HG03159 (cell line): ENCODE data around the gene GREB1.

Experiments used
- ATAC-seq: cut with Tn5 transposase; IDR thresholded peaks from one replicate; pipeline ENCODE4 v1.9.1; 2021; ENCODE audit warnings: mild to moderate bottlenecking, moderate library complexity; ENCODE audit not compliant: unreplicated experiment

The GREB1 gene

DNA sequence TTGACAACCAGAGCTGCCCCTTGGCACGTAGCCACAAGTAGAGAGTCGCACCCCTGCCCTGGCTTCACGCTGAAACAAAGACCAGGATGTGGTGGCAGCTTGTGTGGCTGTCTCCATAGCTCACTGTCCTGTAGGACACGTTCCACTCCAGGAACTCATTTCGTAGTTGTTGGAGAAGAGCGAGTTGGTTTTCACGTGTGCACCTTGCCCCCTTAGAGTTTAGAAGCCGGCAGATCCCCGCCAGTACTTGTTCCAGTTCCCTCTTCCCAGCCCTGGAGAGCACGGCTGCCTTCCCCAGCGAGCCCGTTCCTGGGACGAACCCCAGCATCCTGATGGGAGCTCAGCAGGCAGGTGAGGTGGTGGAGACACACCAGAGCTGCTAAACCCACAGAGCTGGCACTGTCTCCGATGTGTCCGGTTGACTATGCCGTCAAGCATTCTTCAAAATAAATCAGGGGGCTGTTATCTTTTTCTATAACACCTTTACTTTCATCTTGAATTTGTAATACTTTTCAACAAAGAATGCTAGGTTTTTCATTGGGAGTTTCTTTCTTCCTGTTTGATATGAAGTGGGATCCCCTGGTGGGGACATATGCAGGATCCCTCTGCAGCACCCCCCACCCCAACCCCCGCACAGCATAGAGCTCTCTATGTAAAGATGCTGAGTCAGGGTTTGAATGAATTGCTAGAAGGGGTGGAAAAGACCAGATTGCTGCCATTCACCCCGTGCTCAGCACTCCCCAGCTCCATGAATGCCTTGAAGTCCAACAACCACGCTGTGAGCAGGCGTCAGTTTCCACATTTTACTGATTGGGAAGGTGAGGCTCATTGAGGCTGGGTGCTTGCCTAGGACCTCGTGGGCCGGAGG lies 44.5 kb downstream of the GREB1 start:
- no peak for ATAC-seq

DNA sequence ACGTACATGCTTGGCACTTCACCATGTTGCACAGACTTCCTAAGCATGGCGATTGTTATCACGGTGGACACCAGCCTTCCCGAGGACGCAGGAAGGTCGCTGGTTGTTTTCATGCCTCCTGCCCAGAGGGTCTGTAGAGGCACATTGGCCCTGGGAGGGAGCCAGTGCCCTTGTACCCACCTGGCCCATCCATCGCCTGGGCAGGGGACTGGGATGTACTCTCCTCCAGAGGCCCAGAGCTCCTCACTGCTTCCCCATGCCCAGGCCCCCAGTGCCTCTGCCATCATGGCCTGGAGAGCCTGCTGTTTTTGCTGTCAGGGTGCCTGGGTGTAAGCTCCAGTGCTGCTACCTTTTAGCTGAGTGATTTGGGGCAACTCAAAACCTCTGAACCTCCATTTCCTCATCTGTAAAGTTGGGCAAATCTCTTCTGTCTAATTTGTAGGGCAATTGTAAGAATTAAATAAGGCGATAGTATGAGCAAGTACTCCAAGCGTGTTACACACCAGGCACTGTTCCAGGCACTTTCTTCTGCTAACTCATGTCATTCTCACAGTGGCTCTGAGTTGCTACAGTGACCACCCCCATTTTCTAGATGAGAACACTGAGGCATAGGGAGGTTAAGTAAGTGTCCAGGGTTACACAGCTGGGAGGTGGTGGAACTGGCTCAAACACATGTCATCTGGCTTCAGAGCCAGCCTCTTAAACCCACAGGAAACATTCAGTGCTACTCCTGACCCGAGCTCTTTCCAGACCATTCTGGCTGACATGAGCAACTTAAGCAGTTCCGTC lies 45.3 kb downstream of the GREB1 start:
- ATAC-seq = no peak

DNA sequence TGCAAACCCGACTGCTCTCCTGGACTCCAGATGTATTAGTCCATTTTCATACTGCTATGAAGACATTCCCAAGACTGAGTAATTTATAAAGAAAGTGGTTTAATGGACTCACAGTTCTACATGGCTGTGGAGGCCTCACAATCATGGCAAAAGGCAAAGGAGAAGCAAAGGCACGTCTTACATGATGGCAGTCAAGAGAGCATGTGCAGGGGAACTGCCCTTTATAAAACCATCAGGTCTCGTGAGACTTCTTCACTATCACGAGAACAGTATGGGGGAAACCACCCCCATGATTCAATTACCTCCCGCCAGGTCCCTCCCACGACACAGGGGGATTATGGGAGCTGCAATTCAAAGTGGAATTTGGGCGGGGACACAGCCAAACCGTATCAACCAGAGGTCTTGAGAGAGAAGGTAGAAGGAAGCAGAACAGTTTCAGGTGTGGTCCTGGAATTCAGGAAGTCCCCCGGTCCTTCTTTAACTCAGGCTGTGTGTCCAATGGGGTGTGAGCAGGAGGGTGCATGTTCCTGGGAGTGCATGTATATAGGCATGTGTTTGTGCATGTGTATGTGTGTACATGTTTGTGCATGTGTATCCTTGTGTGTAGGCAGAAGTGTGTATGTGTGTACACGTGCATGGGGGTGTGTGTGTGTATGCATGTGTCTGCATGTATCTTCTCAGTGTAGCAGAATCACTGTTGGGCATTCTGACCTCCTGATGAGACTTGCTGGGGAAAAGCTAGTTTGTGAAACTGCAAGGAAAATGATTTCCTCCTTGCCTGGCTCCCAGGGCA lies 46.2 kb downstream of the GREB1 start:
- ATAC-seq = no peak

DNA sequence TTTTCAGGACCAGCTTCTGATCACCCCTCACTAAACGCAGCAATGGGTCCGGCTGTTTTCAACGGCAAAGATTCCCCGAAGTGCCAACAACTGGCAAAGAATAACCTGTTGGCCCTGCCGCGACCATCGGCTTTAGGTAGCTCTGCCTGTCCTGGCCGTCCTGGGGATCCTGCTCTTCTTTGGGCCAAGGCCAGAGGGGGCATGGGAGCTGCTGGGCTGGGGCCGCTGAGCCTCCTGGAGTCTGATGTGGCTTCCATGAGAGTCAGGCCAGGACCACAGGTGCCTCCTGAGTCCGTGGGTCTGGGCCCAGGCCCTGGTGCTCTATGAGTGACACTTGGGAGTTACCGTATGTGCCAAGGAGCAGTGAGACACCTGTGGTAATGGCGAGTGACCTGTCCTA lies 46.9 kb downstream of the GREB1 start:
- ATAC-seq = no peak

DNA sequence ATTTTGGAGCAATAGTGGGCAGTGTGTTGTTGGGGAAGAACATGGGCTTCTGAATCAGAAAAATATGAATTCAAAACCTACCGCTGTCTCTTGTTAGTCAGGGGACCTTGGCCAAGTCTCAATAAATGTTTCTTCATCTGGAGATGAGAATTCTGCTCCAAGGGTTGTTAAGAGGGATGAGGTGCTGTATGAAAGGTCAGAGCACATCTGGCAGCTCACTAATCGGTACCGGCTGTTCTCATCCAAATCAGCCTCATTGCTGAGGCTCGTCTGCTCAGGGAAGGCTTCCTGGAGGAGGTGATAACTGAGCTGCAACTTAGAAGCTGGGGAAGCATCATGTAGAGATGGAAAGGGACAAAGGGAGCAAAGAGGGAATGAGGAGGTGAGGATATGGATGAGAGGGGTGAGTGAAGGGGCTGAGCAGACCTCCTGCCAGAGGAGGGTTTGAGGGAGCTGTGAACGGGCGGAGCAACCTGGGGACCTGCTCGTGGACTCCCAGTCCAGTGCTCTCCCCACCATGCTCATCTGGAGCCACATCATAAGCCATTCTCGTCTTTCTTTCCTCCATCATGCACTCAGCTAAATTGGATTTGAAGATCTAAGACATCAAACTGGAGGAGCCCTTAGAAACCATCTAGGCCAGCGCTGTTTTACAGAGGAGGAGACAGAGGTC lies 47.4 kb downstream of the GREB1 start:
- no peak for ATAC-seq

DNA sequence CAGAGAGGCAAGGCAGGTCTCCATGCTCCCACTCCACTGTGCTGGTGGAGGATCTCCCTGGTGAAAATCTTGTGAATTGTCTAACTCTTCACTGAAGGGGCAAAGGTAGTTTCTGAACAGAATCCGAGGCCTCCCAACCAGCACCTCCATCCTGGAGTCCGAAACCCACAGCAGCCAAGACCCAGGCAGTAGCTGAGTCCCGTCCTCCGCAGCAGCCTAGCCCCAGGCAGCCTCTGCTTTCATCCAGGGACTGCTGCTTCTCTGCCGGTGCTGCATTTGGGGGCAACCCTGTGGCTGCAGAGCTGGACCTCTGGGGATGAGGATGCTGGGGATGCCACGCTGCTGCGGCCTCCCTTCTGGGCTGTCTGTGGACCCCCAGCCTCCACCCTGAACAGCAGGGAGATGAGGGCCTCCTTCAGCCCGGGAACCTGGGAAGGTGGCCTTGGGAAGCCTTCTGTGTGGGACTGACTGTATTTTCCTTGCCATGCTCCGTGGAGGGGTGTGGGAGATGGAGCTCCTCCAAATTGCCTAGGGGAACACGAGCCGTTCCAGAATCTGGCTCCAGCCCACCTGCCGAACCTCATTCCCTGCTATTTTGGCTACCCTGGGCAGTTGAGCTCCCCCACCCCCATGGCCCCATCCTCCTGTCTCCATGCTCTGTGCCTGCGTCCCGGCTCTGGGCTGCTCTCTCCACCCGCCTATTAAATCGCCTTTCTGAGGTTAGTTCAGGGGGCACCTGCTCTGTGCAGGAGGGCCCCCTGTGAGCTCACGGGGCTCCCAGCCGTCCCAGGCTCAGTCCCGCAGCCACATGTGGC lies 48.2 kb downstream of the GREB1 start:
- ATAC-seq = no peak

DNA sequence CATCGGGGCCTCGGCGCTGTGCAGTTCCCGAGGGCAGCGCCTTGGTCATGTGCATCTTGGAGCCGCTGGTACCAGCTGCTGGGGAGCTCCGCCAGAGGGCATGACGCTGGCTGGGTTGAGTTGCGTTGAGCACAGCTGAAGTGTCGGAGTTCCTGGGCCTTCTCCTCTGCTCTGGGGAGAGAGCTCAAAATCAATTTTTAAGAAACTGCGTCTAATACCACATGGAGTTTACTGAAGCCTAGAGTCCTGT lies 48.7 kb downstream of the GREB1 start:
- no peak for ATAC-seq

DNA sequence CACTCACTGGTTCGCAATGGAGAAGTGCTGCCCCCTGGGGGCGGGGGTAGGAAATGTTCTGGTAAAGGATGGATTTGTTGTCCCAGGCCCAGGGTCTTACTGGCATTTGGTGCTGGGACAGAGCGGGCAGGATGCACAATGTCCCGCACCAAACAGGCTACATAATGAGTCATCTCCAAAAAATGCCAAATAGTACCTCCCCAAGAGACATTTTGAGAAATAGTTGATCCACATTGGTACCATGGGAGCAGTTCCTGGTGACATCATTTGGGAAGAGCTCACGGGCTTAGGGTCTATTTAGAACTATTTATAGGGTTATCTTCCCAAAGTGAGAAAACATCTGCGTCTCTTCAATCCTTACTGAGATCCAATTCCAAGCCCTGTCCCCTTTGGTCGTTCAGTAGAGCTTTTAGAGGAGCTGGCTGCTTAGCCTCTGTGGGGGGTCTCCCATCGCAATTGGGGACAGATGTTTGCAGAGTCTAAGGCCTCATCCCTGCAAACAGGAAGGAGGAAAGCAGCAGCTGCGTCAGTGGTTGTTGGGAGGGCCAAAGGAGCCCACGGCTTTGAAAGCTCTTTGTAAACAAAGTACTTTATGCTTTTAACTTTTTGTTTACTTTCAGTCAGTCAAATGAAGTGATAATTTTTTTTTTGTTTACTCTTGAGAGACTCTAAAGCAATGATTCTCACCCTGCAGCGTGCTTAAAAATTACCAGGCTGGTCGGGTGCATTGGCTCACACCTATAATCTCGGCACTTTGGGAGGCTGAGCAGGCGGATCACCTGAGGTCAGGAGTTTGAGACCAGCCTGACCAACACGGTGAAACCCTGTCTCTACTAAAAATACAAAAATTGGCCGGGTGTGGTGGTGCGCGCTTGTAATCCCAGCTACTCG lies 49.3 kb downstream of the GREB1 start:
- no peak for ATAC-seq

DNA sequence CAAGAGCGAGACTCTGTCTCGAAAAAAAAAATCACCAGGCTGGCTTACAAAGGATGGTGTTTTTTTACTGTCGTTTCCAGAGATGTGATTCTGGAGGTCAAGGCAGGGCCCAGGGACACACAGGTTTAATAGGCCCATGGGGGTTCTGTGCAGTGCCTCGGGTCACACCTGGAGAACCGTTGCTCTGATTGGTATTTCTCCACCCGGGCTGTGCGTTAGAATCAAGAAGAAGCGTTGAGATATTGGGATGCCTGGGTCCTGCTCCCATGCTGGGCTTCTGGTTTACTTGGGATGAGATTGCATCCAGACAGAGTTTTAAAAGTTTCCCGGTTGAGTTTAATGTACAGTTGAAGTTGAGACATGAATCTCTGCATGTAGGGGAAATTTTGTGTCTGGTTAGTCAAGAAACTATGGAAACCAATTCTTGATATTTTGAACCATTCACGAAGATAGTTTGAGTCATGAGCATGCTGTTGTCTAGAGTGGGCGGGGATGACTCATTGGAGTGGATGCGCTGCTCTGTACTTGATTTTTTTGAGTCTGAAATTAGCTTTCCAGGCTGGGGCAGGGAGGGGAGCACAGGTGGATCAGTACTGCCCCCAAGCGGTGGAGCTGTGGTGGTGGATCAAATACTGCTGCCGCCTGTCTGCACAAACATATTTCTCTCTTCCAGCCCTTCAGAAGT lies 50.1 kb downstream of the GREB1 start:
- ATAC-seq = peak; percentile 78

DNA sequence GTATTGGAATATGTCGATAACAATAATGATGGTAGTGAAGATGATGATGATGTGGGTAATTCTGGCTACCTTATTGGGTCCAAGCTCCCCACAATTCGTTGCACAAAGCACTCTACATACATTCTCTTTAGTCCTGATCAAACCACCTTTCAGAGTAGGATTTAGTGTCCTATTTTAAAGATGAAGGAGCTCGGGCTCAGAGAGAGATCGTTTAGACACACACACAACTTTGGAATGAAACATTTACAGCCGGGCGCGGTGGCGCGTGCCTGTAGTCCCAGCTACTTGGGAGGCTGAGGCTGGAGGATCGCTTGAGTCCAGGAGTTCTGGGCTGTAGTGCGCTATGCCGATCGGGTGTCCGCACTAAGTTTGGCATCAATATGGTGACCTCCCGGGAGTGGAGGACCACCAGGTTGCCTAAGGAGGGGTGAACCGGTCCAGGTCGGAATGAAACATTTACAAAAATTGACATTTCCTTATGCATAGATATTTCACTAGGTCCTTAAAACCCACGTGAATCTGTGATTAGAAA lies 50.7 kb downstream of the GREB1 start:
- no peak for ATAC-seq

DNA sequence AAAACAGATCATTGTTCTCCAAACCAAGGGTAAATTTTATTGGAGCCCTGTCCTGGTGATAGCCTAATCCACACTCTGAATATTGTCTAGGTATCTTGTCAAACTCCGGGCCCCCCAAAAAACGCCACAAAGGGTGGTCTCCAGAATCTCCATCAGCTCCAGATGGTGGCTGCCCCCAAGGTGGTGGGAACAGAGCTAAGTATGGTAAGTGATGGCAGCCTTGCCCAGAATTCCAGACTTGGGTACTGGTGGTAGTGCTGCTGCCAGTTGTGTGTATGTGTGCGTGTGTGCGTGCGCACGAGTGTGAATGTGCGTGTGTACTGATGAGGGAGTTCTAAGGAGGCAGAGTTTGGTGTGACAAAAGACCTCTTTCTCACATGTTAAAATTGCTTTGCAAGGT lies 51.2 kb downstream of the GREB1 start:
- ATAC-seq = no peak

DNA sequence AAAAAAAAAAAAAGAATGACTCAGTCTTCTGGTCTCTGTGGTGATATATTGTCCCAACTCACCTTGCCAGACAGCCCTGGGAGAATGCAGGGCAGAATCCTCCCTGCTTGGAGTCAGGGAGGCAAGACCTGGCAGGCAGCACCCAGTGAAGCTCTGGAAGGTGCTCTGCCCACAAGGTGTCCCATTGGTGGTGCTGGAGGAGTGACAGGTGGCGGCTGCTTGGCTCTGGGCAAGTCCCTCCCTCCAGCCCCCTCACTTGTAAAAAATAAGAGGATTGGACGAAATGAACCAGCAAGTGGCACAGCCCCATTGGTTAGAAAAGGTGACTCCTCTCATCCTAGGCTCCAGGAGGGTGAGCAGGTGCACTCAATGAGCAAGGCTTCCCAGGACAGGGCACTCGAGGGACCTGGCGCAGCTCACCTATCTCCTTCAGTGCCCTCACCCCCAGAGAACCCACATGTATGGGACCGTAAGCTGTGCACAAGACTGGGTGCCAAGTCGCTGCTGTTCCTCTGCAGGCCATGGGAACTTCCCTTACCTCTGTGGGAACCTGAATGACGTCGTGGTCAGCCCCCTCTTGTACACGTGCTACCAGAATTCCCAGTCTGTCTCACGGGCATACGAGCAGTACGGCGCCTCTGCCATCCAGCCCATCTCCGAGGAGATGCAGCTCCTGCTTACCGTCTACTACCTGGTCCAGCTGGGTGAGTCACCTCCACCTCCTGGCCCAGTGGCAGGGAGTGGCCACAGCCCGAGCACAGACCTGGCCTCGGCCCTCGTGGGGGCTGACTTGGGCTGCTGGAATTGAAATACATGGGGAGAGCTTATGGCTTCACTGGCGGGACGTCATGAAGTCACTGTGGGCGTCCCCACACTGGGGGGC lies 54.6 kb downstream of the GREB1 start:
- ATAC-seq = no peak

DNA sequence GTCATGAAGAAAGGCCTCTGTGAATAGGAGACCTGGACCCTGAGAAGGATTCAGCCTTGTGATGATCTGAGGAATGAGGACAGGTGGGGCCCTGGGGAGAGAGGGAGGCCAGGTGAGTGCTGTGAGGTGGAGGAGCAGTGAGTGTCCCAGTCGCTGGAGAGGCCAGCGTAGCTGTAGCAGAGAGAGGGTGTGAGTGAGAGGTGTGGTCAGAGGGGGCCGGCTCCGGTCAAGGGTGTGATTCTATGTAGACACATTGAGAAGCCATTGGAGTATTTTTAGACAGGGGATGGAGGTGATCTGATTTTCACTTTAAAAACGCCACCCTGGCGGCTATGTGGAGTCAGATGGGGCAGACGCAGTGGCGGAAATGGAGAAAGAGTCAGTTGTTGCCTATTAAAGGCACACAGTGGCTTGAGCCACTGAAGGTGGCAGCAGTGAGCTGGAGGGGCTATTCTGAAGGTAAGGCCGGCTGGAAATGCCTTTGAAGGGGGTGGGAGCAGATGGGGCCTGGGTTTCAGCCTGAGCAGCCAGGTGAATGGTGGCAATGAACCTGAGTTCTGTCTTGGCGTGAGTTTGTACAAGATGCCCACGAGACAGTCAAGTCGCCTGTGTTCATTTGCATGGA lies 55.6 kb downstream of the GREB1 start:
- no peak for ATAC-seq

DNA sequence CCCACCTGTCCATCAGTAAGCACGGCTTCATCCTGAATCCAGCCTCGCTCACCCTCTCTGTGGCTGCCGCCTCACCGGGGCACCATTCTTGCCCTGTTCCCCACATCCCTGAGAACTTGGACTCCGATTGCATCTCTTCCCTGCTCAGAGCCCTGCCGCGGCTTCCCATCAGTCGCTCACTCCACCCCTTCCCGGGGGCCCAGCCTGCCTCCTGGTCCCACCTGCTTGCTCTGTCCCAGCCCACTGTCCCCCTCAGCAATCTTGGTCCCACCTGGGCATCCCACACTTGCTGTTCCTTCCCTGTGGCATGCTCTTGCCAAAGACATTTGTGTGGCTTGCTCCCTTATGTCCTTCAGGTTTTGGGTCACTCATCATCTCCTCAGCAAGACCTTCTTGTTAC lies 56.3 kb downstream of the GREB1 start:
- ATAC-seq = no peak

DNA sequence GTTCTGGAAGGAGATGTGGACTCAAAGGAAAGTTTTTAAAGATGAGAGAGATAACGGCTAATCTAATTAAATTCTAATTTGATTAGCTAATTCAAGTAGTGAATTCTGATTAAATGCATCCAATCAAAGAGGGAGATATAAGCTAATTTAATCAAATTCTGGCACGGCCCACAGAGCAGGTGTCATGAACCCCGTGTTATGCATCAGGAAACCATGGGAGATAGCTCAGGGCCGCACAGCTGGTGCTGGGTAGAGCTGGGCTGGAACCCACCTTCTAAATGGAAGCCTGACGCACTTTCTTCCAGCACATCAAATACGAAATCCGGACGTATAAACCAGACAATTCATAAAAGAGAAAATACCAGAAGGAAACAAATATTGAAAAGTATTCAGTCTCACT lies 57.2 kb downstream of the GREB1 start:
- no peak for ATAC-seq

DNA sequence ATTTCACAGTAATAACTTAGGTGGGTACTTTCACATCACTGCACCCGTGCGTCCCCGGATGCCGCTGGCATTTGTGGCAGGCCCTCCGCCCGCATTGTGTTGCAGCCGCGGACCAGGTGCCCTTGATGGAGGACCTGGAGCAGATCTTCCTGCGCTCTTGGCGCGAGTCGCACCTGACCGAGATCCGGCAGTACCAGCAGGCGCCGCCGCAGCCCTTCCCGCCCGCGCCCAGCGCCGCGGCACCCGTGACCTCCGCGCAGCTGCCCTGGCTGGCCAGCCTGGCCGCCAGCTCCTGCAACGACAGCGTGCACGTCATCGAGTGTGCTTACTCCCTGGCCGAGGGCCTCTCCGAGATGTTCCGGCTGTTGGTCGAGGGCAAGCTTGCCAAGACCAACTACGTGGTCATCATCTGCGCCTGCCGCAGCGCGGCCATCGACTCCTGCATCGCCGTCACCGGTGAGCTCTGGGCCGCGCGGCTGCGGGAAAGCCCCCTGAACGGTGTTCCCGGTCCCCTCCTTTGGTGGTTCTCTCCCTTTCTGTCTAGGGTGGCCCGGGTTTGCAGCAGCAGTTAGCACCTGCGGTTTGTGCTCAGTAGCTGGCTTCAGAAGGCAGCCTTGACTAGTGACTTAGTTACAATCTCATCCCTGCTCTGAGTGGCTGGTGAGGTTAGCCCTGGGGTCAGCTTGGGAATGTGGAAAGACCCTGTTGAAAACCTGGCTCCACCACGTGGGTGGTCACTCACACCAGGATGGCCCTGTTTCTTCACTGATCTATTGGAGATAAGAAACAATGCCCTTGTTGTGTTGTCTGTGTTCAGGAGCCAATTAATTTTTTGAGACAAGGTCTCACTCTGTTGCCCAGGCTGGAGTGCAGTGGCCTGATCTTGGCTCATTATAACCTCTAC lies 59.1 kb downstream of the GREB1 start:
- ATAC-seq = no peak
